GM21717 (cell line): Measurements from ENCODE around the gene EME1.
A peak's percentile ranks its signal among the peaks of the same experiment; 100 is the strongest.
"Not testable (repeated sequence)": the region's sequence is repeated elsewhere in the genome, so short reads cannot be mapped to it uniquely, and the experiment has no call there.

Experiments
- ATAC-seq: cut with Tn5 transposase; IDR thresholded peaks from one replicate; pipeline ENCODE4 v1.9.1; 2021; ENCODE audit warnings: mild to moderate bottlenecking, moderate library complexity; ENCODE audit not compliant: unreplicated experiment

Gene EME1, protein sequence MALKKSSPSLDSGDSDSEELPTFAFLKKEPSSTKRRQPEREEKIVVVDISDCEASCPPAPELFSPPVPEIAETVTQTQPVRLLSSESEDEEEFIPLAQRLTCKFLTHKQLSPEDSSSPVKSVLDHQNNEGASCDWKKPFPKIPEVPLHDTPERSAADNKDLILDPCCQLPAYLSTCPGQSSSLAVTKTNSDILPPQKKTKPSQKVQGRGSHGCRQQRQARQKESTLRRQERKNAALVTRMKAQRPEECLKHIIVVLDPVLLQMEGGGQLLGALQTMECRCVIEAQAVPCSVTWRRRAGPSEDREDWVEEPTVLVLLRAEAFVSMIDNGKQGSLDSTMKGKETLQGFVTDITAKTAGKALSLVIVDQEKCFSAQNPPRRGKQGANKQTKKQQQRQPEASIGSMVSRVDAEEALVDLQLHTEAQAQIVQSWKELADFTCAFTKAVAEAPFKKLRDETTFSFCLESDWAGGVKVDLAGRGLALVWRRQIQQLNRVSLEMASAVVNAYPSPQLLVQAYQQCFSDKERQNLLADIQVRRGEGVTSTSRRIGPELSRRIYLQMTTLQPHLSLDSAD

GRCh38 chr17:50372758-50373556 is at the start of gene EME1, which contains the start of gene MRPL27:
Gene EME1, plus strand, starts transcription at chr17:50373229. Its CDS starts 1,980 bp downstream, at chr17:50375209.
Gene MRPL27, minus strand, starts transcription at chr17:50373184. Its CDS starts 14 bp downstream, at chr17:50373170.
- peak; percentile 75 for ATAC-seq

GRCh38 chr17:50325906-50326305 is 47.1 kb upstream of the EME1 start:
- no peak for ATAC-seq

- ATAC-seq: no peak
These were observed 46.1 kb upstream of the EME1 start for GRCh38 chr17:50326831-50327364.

- ATAC-seq: no peak
These were observed 44.4 kb upstream of the EME1 start for GRCh38 chr17:50328363-50329325.

DNA sequence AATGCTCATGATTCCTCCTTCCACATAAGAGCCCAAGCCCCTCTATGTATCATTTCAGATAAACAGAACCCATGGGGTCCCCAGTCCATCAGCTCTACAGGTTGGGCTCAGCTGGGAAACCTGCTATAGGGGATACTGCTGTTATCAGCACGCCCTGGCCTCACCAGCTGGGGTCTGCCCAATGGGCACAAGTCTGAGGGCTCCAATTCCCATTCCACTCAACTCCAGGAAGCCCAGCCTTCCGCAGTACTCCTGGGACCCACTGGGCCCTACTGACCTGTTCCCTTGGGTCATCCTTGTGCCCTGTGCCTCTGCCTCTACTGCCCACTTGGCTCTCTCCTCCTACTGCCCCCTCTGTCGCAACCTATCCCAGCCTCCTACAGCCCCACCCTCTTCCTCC is 43.3 kb upstream of the EME1 start:
- ATAC-seq: no peak

GRCh38 chr17:50330151-50330775 is 42.8 kb upstream of the EME1 start:
- ATAC-seq: no peak

DNA sequence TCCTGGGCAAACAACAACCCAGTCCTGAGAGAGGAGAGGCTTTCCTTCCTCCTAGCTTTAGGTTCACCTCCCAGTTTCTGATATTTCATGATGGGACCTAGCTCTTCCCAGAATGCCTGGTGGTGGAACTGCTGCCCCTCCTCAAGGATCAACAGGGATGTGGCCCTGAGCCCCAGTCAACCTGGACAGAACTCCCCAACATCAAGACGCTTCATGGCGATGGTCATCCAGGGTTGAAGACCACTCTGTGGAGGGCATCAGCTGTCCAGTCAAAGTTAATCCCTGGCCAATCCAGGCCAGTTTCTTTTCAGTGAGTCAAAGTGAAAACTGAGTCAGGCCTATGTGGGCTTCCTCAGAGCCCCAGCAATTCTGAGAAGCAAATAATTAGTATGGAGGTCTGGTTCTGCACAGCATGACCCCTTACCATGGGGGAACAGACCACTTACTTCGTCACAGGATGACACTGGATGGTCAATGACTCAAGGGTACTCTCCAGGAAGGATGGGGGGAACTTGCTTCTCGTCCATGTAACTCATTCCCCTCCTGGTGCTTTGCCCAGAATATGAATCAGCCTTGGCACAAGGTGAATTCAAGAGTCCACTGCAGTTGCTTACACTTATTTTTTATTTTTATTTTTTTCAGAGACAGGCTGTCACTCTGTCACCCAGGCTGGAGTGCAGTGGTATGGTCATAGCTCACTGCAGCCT is 41.8 kb upstream of the EME1 start:
- no peak for ATAC-seq

DNA sequence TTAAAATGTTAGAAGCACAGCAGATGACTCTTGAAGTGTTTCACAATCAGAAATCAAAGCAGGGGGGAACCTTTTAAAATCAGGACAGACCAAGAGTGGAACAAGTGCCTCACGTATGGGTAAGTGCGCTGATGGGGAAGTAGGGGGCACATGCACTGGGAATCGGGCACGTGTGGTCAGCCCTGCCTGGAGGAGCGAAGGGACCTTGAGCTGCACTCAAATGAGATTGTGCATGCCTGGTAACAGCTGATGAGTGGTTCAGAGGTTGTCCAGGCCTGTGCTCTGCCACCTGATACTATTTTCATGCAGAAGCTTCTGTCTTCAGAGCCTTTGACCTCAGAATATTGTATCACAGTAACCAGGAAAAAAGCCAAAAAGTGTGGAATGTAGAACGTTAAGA is 40.8 kb upstream of the EME1 start:
- no peak for ATAC-seq

DNA sequence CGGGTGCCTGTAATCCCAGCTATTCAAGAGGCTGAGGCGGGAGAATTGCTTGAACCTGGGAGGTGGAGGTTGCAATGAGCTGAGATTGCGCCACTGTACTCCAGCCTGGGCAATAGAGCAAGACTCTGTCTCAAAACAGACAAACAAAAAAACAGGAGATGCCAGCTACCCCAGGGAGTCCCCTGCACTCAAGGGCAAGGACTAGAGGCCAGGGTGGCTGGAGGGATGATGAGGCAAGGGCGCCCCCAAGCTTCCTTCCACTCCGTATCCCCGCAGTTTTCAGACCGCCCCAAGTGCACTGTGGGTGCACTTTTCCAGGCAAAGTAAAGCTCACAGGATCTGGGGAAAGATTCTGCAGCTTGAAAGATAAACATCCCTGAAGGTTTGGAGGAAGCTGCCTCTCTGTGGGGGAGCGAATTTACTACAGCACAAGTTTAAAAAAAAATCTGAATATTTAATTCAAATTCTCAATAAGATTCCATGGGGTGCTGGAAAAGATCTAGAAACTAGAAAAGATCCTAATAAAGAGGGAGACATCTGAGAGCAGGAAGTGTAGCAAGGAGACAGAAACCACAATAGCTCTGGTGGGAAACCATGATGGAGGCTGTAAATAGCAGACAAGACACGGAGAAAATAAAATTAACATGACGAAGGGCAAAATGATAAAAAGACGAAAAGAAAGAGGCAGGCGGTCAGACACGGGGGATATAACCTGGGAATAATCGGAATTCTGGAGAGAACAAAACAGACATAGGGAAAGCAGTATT is 39.6 kb upstream of the EME1 start:
- ATAC-seq: not testable (repeated sequence)

DNA sequence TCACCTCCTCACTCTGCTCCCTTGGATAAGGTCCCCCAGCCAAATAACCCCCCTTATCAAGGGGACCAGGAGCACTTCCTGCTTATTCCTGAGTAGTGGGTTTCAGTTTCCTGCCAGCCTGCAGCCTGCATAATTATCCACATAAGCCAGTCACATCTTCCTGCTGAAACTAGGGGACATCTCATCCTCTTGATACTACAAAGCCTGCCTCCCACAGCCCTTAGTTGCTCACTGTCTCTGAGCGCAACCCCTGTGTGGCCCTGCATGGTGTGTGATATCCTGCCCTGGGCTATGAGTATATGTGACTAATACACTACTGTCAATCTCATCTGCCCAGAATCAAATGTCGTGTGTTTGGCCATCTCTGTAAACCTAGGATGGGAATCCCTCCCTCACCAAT is 35.1 kb upstream of the EME1 start:
- ATAC-seq: no peak

DNA sequence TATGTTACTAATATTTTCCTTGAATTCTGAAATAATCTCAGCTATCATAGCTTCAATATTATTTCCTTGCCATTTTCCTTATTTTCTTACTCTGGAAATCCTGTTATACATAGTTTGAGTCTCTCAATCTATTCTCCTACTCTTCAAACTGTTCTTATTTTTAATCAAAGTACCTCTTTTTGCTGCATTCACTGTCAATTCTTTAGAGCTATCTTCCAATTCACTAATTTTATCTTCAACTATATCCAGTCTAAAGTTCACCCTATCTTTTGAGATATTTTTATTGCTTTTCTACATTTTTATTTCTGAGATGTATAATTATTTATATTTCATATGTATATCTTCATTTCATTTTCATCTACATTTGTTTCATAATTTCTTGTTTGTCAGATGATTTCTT is 34.4 kb upstream of the EME1 start:
- no peak for ATAC-seq

DNA sequence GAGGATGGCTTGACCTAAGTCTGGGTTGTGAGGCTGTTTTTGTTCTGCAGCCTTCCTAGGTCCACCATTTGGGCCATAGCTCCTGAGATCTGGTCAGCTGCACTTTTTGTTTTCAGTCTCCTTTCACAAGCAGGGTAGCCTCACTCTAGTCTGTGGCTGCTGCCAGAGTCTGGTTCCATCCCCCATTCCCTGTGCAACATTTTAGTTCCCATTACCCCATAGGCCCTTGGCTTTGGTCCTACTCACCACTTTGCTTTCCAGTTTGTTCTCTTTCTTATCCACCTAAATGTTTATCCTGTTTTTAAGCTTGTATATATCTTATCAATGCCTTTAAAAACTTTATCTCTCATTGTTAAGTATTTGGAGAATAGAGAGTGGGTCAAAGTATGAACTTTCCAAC is 33.6 kb upstream of the EME1 start:
- no peak for ATAC-seq

DNA sequence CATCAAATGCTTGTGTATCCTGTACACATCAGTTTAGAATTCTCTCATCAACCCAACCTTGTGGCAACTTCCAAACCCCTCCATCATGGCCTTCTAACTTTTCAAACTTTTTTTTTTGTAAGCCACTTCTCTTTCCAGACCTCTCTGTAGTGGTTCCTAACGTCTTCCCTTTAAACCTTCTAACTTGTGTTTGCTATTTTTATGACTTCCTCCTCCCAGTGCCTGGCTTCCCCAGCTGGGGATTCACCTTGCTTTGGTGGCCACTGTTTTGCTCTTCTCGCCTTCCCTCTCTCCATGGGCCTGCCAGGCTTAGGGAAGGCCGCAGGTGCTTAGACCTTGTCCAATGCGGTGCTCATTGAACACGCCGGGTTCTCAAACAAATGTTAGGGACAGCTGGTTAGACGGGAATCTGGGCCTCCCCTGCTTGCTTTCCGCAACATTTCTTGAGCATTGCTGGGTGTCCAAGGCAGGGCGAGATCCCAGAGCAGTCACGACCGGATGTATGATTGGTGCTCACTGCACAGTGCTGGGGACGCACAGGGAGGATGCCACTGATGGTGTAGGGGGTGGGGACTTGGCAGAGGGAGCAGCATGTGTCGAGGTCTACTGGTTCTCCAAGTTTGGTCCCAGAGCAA is 28.2 kb upstream of the EME1 start:
- no peak for ATAC-seq

DNA sequence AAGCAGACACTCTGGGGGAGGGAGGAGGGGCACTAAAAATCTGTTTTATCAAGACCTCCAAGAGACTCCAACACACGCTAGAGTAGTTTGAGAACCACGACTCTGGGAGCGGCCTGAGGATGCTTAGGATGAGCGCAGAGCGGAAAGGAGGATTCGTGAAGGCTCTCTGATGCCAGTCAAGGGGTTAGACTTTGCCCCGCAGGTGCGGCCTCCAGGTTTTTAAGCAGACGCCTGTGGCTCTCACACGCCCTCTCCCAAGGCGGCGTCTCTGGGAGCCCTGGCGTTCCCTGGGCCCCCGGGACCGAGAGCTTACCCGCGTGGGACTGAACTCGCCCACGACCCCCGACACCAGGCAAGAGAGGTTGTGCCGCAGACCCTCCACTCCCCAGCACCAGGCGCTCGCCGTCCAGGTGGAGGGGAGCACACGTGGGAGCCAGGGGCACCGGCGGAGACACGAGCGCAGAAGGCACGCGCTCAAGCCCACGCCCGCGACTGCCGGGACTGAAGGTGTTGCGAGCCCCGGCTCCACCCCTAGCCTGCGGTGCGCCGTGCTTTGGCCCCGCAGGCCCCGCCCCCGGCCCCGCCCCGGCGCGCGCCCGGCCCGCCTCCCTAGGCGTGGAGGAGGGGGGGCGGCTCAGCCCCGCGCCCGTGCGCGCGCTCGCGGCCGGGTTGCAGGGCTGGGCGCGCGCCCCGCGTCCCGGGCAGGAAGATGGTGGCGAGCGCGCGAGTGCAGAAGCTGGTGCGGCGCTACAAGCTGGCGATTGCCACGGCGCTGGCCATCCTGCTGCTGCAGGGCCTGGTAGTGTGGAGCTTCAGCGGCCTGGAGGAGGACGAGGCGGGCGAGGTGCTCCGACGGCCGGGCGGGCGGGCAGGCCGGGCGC is 27.4 kb upstream of the EME1 start, which contains the start of gene XYLT2:
TSS of gene XYLT2 (plus strand) at position 695 of the 881 bp plus-strand sequence. CDS start at position 710, 15 bp downstream.
- ATAC-seq: peak; percentile 67

DNA sequence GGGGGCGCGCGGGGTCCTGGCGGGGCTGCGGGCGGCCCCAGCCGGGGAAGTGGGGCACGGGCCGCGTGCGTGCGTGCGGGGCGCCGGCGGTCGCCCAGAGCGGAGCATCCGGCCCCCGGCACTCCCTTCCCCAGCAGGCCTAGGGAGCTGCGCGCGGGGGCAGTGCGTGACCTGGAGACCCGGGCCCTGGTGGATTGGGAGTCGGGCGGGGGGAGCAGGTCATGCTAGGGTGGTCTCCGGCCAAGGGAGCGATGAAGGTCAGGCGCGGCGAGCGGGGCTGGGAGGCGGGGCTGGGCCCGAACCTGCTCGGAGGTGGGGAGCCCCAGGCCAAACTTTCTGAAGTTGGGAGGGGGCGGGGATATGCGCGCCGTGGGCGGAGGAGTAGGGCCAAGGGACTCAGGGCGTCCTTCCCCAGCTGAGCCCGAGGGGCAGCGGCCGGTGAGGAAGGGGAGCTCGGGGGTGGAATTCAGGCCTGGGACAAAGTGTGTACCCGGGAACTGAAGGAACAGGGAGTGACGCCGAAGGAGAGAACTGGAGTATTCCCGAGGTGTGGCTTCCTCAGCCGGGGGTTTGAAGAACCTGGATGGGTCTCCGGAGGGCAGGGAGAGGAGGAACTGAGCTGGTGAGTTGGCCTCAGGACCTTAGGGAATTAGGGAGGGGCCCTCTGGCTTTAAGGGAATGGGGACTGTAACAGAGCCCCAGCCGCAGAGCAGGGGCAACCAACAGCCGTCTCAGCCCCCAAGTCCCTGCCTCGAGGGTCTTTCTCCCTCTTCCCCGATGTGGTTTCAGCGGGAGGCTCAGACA is 26.5 kb upstream of the EME1 start:
- peak; percentile 39 for ATAC-seq
